Measurements from ENCODE around the gene MED27.

Gene MED27

DNA sequence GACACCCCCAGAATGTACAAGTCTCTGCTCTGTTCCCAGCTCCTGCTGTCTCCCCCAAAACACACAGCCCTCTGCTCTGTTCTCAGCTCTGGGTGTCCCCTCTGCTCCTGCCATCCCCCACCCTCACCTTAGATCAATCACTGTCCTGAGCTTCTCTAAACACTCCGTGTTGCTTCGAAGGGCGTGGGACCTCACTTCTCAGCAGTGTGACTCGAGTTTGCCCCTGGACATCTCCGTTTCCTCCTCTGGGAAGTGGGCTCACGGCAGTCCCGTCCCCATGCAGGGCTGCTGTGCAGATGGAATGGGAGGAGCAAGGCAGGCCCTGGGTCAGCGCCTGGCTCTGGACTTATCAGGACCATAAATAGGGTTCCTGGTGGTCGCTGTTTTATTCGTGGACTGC, 241.8 kb downstream of the MED27 start:
- no peak overlapping the region for H3K4me3 ChIP-seq (ENCODE audit: low read length)
- no peak for TF ChIP-seq ZNF274 (IDR thresholded peaks at IDR 0.05; ENCODE audit: low read depth, low read length)

DNA sequence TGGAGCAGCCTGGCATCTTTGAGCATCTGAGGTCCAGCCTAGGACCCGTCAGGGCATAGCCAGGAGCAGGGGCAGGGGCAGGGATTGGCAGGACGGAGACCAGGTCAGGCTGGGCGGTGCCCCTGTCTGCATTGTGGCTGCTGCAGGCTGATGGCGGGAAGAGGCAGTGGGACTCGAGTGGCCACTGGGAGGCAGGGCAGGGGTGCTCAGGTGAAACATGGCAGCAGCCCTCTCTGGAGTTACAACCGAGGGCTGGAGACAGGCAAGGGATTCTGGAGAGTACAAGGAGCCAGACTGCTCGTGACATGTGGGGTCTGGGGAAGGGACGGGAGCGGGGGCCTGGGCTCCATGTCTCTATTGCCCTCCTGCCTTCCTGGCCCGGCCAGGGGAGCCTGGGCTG, 242.4 kb downstream of the MED27 start:
- no peak for TF ChIP-seq ZNF274 (IDR thresholded peaks at IDR 0.05; ENCODE audit: low read depth, low read length)
- no peak overlapping the region for H3K4me3 ChIP-seq (ENCODE audit: low read length)

DNA sequence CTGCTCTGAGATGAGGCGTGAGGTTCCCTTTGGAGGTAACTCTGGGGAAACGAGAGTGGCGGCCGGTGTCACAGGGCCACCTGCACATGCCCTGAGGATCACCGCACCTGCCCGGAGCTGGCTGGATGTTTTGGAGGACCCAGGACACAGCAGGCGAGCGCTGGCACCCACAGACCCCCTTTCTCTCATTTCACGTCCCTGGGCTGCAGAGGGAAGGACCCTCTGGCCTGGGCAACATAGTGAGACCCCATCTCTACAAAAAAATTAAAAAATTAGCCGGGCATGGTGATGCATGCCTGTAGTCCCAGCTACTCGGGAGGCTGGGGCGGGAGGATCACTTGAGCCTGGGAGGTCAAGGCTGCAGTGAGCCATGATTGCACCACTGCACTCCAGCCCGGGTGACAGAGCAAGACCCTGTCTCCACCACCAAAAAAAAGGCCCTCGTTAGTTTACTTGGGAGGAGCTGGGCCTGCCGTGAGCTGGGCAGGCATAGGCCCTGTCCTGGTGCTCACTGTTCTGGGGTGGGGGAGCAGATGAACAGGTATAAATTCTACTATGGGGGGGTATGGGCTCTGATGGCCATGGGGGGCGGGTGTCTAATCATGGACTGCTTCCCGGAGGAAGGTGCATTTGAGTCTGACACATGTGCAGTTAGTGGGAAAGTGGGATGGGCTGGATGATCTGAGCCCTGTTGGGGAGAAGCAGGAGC, 242.9 kb downstream of the MED27 start:
- H3K4me3 ChIP-seq (ENCODE audit: low read length), result no peak overlapping the region
- TF ChIP-seq ZNF274 (IDR thresholded peaks at IDR 0.05; ENCODE audit: low read depth, low read length), result no peak

DNA sequence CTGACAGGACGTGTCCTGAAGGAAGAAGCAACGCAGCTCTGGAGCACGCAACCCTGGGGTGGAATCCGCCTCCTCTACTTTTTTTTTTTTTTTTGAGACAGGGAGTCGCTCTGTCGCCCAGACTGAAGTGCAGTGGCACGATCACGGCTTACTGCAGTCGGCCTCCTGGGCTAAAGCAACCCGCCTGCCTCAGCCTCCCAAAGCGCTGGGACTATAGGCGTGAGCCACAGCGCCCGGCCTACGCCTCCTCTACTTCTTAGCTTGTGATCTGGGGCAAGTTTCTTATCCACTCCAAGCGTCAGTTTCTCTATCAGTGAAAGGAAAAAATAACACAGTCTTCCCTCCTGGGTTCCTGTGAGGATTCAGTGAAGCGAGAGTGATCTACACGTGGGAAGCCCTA, 243.6 kb downstream of the MED27 start:
- H3K4me3 ChIP-seq (ENCODE audit: low read length), result no peak overlapping the region
- TF ChIP-seq ZNF274 (IDR thresholded peaks at IDR 0.05; ENCODE audit: low read depth, low read length), result no peak

DNA sequence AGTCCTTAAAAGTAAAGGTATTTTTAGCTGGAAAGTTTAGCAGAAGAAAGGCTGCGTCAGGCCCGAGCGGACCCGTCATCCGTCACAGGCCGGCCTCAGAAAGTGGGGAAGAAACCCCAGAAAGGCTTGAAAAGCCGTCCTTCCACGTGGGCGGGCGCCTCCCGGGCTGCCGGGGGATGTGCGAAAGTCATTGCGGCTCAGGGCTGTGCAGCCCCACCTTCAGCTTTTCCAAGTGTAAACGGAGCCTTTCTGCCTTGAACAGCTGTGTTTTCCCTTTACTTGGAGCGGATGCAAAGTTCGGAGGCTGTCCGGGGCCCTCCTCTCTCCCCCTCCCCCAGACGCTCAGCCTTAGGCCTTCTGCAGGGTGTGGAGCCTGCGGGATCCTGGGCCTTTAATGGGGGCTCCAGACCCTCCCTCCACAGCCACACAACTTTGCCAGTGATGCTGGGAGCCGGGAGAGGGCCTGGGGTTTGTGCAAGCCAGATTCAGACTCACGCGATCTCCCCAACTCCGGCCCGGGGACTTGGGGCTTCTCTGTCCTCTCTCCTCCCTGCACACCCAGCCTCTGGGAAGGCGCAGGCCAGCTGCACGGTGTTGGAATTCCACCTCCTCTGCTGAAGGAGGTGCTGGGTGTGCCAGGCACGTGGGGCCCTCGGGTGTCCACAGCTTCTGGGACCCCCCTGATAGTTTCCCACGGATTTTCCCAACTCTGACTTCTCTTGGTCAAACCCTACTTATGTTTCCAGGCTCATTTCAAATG, 244.3 kb downstream of the MED27 start:
- no peak for TF ChIP-seq ZNF274 (IDR thresholded peaks at IDR 0.05; ENCODE audit: low read depth, low read length)
- no peak overlapping the region for H3K4me3 ChIP-seq (ENCODE audit: low read length)

DNA sequence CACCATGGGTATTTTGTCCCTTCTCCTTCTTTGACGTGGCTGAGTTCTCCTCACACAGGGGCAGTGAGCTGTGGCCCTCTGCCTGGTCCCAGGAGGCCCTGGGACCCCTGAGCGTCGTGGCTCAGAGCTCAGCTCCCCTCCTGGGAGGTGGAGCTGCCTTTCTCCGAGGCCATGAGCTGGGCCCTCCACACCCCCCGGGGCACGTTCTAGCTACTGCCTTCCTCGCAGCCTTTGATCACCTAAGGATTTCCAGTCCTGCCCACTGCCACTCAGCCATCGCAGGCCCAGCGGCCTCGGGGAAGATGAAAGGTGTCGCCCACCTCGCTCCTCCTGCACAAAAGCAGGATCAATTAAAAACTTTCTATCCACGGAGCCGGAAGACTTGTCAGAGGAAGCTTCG, 244.9 kb downstream of the MED27 start:
- no peak overlapping the region for H3K4me3 ChIP-seq (ENCODE audit: low read length)
- TF ChIP-seq ZNF274 (IDR thresholded peaks at IDR 0.05; ENCODE audit: low read depth, low read length), result no peak

DNA sequence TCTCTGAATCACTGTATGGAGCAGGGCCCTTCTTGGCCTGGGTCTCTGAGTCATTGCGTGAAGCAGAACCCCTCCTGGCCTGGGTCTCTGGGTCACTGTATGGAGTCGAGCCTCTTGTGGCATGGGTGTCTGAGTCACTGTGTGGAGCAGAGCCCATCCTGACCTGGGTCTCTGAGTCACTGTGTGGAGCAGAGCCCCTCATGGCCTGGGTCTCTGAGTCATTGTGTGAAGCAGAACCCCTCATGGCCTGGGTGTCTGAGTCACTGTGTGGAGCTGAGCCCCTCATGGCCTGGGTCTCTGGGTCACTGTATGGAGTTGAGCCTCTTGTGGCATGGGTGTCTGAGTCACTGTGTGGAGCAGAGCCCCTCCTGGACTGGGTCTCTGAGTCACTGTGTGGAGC, 245.8 kb downstream of the MED27 start:
- no peak overlapping the region for H3K4me3 ChIP-seq (ENCODE audit: low read length)
- TF ChIP-seq ZNF274 (IDR thresholded peaks at IDR 0.05; ENCODE audit: low read depth, low read length), result no peak

DNA sequence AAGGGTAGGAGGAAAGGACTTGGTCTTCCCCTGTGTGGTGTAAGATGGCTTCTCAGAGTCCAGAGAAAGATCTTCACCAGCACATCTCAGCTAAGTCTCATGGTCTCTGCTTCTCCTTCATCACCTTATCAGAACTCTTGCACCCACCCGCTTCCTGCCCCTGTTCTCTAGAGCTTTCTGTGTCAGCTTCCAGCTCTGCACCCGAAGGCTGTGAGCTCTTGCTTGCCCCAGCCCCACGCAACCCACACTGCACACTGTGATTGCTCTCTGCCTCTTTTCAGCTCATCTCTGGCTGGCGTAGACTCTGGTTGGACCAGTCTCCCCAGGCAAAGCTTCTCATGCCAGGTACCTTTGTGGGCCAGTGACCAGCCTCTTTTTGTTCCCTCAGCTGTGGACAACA, 246.6 kb downstream of the MED27 start:
- no peak overlapping the region for H3K4me3 ChIP-seq (ENCODE audit: low read length)
- TF ChIP-seq ZNF274 (IDR thresholded peaks at IDR 0.05; ENCODE audit: low read depth, low read length), result no peak

DNA sequence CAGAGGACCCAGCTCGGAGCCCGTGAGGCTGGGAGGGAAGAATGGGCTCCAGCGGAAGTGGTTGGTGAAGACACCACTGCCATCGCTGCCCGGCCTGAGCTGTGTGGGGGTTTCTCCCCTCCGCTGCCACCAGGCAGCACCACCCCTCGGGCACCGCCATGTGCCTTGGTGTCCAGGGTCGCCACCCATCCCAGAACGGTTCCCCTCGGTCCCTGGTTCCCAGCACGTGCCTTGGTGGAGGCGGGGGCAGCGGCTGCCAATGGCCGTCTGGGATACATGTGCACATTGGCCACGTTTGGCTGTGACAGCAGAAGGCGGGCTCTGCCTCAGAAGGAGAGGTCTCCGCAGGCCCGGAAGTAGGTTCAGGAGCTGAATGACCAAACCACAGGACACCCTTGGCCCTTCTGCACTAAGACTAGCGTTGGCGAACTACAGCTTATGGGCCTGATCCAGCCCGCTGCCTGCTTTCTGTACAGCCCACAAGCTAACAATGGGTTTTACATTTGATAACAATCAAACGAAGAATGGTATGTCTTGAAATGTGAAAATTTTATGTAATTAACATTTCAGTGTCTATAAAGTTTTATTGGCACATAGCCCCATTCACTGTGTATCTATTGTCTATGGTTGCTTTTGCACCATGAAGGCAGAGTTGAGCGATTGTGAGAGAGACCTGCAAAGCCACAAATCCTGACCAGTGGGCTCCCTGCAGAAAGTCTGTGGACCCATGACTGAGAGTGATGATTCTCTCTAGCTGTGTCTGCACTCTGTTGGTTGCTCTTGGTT, 248.1 kb downstream of the MED27 start:
- TF ChIP-seq ZNF274 (IDR thresholded peaks at IDR 0.05; ENCODE audit: low read depth, low read length), result no peak
- H3K4me3 ChIP-seq (ENCODE audit: low read length), result no peak overlapping the region

DNA sequence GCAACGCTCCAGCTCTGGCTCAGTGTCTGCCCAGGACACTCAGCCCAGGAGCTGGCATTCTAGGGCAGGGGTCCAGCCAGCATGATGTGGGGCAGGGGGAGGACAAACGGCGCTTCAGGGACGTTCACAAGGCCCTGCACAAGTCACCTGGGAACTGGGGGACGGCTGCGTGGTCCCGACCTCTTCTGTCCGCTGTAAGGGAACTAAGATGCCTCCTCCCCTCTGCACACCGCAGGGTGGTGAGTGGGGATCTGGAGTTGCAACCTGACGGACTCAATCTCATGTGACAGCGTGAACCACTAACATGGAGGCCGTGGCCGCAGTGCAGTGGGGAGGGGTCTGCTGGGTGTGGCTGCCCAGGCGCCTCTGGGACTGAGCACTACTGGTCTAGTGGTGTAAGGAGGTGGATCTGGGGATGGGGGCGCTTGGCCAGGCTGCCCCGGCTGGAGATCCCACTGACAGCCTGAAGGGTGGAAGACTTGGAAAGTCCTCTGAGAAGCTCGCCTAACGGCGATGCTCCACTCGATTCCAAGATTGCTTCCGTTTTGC, 251.8 kb downstream of the MED27 start:
- TF ChIP-seq ZNF274 (IDR thresholded peaks at IDR 0.05; ENCODE audit: low read depth, low read length), result no peak
- H3K4me3 ChIP-seq (ENCODE audit: low read length), result no peak overlapping the region

DNA sequence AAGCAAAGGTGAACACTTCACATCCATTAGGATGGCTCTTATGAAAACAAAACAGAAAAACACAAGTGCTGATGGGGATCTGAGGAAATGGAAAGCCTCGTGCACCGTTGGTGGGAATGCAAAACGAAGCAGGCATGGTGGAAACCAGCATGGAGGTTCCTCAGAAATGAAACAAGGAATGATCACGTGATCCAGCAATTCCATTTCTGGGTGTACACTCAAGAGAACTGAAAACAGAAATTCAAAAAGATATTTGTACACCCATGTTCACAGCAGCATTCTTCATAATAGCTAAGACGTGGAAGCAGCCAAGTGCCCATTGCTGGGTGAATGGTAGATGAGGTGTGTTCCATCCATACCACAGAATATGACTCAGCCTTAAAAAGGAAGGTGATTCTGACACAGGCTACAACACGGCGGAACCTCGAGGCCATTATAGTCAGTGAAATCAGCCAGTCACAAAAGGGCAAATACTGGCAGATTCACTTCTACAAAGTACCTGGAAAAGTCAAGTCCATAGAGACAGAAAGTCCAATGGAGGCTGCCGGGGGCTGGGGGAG, 252.6 kb downstream of the MED27 start:
- no peak overlapping the region for H3K4me3 ChIP-seq (ENCODE audit: low read length)
- TF ChIP-seq ZNF274 (IDR thresholded peaks at IDR 0.05; ENCODE audit: low read depth, low read length), result no peak

DNA sequence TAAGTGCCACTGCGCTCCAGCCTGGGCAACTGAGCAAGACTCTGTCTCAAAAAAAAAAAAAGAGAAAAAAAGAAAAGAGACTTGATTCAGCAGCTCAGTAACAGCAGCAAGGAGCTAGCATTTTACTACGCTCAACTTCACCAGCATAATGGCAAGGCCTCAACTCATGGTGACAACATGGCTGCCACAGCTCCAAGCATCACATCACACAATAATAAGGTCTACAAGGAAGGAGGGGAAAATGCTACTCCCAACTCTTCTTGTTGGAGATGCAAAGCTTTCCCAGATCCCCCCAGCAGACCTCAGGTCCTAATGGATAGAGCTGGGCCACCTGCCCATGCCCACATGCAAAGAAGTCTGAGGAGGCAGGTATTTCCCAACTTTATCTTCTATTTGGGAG, 253.6 kb downstream of the MED27 start:
- no peak for TF ChIP-seq ZNF274 (IDR thresholded peaks at IDR 0.05; ENCODE audit: low read depth, low read length)
- H3K4me3 ChIP-seq (ENCODE audit: low read length), result no peak overlapping the region

DNA sequence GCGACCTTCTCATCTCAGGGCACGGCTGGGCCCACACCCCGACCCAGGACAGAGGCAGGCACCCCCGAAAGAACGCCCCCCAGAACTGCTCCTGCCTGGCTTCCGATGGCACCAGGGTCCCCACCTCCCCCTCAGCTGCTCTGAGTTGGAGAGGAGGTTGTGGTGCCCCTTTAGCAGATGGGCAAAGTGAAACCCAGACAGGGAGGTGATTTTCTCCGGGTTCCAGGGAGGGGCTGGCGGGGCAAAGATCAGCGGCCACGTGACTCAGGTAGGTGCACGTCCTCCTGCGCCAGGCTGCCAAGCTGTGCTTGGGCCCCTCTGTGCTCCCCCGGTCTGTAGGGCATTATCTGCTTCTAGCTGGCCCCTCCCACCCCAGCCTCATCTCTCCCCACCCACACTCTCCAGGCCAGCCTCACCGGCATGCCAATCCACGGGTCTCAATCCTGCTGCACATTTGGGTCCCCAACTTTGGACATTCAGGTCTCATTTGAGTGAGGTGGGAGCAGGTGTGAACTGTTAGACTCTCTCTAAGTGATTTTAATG, 254.6 kb downstream of the MED27 start:
- H3K4me3 ChIP-seq (ENCODE audit: low read length), result no peak overlapping the region
- no peak for TF ChIP-seq ZNF274 (IDR thresholded peaks at IDR 0.05; ENCODE audit: low read depth, low read length)

DNA sequence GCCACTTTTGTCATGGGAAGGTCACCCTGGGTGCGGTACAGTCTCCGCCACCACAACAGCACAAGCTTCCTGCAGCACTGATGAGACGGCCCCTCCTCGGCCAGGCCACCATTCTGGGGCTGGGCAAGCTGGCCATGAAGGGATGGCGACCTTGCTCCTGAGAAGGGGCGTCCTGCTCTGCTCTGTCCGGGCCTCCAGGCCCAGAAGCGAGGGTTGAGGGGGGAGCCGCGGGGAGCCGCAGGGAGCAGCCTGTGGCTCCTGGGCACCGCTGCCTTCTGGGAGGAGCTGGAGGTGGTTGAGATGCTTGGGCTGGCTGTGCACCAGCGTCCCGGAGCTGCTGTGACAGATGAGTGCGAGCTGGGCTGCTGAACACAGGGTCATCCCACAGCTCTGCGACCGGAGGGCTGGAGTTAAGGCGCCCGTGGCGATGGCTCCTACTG, 255.5 kb downstream of the MED27 start:
- H3K4me3 ChIP-seq (ENCODE audit: low read length), result no peak overlapping the region
- no peak for TF ChIP-seq ZNF274 (IDR thresholded peaks at IDR 0.05; ENCODE audit: low read depth, low read length)

Data from GM08714 (cell line).